Activated CD4-positive, alpha-beta T cell treated with anti-CD3 and anti-CD28 coated beads, Interleukin-2, amount 50 U/mL, for 24 hours (primary cell): ENCODE measurements around the gene MFAP4.

Experiments used
- DNase-seq, 2 donors: peaks; one replicate each; pipeline ENCODE4 v3.0.0-alpha.2; 2020; ENCODE audit warnings: low read depth in 1 of 2, low spot score in 1 of 2

MFAP4 gene

DNA sequence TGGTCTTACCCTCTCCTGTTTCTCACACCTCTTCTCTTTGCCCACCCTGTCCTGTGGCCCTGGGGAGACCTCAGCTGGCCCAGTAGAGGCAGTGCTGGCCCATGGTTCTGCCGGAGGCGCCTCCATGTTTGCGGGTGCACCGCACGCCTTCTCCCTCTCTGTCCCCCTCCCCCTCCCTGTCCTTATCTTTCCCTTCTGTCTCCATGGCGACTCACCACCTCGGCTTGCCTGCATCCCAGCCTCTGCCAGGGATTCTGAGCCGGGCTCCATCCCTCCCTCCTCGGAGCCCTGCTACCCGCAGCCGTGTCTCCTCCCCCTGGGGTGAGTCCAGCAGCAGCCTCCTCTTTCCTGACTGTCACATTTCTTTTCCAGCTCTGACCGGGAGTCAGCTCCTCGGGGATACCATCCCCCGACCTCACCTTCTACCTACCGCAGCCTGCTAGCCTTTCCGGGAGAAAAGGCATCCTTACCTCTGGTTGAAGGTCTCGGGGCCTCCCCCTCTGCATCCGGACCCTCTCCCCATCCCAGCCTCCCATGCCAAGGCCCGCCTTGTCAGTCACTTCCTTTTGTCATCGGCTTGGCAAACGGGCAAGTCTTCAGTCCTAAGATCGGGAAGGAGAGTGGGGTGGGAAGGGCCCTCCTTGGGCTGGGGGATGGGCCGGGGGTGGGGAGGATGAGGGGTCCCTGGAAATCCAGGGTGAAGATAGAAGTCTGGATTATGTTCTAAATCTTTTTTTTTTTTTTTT, 24.1 kb upstream of the MFAP4 start, which contains the start of gene RNF112:
Gene RNF112 (plus strand): TSS at position 358 of the 746 bp plus-strand sequence. CDS start 177 bp downstream, at position 535.
- DNase-seq: no peak

DNA sequence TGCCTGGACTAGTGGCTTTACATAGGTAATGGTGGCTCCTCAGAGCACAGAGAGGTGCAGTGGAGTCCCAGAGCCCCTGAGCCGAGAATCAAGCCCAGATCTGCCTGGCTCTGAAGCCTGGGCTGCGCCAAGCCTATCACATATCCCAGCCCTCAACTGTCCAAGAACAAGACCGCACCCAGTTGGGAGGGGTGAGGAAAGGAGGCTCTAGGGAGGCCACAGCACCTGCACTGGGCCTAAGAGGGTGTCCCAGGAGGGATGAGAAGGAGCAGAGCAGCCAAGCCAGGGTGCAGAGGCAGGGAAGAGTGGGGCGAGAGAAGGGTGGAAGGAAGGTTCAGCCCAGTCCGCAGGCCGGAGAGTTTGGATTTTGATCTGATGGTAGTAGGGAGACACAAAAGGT, 23.1 kb upstream of the MFAP4 start:
- DNase-seq: no peak

DNA sequence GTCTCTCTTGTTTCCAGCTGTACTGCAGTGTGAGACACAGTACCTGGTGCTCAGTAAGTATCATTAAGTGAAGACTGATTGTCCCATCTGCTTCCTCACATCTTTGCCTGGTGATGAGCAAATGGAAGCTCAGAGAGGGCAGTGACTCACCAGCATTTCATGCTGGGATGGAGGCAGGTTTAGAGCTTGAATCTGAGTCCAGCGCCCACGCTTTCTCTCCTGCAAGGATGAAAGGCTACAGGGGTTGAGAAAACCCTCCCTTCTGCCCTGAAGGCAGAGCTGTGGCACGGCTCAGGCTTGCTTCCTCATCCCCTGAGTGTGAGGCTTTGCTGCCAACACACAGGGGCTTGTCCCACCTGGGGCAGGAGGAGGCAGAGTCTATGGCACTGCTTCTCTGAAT, 22.5 kb upstream of the MFAP4 start:
- DNase-seq: no peak

DNA sequence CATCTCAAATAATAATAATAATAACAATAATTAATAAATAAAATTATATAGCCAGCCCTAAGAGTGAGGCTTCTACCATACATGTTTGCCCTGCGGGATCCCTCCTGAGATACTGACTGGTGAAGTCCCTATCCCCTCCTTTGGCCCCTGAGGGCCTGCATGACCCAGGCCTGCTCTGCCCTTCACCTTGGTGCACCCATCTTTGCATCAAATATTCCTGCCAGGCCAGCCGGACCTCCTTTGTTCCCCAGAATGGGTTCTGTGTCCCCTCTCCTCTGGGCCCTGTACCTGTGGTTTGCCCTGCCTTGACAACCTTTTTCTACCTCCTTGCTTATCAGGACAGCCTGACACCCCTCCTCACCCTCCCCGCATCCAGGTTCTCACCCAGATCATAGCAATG, 22.1 kb upstream of the MFAP4 start:
- no peak for DNase-seq

DNA sequence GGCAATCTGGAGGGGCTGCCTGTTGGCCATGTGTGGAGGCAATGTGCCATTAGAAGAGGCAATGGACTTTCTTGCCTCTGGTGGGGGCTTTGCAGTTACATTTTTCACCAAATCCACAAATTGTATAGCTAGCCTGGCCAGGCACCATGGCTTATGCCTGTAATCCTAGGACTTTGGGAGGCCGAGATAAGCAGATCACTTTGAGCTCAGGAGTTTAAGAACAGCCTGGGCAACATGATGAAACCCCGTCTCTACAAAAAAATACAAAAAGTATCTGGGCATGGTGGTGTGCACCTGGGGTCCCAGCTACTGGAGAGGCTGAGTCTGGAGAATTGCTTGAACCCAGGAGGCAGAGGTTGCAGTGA, 21.3 kb upstream of the MFAP4 start:
- no peak for DNase-seq

DNA sequence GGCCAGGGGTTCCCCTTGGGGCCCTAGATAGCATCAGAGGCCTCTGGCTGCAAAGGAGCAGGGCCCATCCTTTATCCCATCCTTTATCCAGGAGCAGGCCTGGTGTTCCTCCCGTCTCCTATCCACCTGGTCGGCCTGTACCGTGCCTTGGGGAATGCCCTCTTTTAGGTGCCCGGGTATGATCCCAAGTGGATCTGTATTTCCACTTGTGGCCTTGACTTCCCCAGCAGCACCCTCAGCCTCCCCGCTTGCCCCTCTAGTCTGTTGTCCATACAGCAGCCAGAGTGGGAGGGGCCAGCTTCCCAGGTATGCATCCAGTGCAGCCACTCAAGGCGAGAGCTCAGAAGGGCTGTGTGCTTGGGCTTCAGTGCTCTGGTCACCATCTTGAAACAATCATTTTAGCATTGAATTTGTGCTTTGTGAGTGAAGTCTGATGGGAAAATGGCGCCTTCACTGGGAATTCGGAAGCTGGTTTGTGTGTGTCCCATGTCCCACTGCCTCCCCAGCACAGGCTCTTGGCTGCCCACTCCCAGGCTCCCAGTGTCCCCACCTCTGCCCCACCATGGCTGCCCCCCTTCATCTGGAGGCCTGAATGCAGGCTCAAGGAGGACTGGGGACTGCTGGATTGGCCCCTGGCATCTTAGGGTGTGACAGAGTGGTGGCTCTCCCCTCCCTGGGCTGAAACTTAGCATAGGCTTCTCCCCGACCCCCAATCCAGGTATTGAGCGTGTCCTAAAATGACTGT, 20.8 kb upstream of the MFAP4 start:
- DNase-seq: no peak

DNA sequence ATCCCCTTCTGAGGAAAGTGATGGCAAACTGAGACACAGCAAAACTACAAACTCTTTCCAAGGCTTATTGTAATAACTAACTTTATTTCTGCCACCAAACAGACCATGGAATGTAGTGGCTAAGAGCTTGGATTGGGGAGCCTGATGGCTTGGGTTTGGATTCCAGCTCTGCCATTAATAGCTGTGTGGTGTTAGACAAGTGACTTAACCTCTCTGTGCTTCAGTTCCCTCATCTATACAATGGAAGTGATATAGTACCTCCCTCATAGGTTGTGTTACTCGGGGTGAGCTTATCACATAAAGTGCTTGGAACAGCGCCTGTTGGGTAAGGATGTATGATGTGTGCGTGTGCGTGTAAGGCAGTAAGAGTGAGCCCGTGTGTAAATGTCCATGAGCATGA, 18.1 kb upstream of the MFAP4 start:
- DNase-seq: no peak

DNA sequence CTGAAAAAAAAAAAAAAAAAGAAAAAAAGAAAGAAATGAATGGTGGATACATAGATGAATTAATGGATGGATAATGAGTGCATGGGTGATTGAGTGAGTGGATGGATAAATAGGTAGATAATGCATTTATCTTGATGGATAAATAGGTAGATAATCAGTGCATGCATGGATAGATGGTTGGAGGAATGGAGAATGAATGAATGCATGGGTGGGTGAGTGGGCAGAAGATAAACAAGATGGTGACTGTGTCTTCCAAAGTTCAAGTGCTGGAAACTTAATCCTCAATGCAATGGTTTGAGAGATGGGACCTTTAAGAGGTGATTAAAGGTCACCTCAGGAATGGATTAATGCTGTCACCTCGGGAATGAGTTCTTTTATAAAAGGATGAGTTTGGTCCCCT, 17.3 kb upstream of the MFAP4 start:
- no peak for DNase-seq

DNA sequence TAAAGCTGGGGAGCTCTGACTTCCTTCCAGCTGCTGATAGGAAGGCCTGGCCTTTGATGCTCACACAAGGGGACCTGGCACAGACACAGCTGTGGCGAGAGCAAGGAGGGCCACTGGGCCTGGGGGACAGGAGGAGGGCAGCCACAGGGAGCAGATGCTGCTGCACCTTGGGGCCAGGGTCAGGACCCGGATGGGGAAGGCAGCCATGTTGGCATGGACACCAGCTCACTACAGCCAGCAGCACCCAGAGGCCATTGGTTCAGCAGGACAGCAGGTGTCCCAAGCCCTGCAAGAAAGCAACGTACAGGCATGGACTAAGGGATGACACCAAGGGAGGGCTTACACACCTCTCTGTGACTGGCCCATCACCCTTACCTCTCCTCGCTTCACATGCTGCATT, 16.0 kb upstream of the MFAP4 start:
- no peak for DNase-seq

DNA sequence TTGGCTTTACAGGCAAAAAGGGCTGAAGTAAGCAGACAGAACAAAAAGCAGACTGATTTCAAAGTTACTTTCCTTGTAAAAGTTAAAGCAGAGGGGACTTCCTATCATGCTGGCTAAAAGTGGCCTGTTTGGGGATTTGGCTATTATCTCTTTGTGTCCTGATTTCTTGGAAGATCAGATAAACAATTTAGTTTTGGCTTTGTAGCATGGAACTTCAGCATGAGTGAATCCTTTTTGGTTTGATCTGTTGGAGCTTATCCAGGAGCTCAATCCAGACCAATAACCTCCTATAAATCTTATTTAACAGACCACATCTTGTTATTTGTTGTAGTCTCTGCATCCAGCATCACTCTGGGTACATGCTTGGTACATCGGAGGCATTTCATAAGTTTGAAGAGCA, 15.2 kb upstream of the MFAP4 start:
- no peak for DNase-seq

DNA sequence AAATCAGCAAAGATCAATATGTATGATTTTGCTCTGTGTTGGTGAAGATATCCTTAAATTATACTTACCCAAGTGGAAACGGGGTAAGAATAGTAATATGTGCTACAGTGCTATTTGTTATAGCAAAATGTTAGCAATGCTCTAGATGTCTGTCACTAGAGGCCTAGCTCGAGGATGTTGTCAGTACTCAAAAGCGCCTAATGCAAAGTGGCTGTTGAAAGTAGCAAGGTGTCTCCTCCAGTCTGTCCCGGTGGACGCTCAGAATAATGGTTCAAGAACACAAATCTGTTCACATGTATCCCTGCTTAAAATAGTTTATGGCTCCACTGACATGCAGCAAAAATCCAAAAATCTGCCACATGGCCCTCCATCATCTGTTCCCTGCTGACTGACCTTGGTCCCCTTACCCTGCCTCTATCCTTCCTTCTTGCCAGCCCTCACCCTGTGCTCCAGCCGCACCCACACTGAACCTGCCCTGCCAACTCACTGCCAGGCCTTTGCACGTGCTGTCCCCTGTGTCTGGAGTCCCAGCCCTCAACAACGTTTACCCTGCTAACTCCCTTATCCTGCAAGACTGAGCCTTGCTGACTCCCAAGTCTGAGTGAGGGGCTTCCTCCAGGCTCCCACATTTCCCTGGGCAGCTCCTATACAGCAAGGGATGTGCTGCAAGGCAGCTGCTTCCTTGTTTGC, 14.5 kb upstream of the MFAP4 start:
- no peak for DNase-seq

DNA sequence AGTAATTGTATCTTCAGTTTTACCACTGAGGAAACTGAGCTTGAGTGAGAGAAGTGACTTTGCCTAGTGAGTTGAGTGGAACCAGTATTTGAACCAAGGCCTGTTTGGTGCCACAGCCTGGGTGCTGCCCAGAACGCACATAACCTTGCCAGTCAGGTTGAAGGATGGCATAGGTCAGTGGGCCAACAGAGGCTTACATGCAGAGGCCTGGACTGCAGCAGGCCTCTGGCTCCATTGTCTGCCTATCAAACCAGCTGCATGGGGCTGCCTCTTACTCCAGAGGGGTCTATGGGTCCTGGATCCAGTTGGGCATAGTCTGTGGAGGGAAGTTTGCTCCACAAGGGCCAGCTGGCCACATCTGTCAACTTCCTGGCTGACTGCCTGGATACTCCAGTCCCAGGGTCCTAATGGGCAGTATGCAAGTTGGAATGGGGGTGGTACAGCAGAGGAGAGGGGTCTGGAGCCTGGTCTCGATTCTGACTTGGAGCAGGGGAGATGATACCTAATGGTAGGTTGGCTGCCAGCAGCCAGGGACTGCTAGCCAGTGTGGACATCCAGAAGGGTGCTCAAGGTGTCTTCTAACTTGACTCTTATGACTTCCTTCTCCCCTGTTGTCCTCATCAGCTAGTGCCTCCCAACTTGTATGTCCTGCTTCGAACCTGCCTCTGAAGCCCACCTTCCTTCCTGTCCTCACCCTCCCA, 12.9 kb upstream of the MFAP4 start:
- DNase-seq: no peak

DNA sequence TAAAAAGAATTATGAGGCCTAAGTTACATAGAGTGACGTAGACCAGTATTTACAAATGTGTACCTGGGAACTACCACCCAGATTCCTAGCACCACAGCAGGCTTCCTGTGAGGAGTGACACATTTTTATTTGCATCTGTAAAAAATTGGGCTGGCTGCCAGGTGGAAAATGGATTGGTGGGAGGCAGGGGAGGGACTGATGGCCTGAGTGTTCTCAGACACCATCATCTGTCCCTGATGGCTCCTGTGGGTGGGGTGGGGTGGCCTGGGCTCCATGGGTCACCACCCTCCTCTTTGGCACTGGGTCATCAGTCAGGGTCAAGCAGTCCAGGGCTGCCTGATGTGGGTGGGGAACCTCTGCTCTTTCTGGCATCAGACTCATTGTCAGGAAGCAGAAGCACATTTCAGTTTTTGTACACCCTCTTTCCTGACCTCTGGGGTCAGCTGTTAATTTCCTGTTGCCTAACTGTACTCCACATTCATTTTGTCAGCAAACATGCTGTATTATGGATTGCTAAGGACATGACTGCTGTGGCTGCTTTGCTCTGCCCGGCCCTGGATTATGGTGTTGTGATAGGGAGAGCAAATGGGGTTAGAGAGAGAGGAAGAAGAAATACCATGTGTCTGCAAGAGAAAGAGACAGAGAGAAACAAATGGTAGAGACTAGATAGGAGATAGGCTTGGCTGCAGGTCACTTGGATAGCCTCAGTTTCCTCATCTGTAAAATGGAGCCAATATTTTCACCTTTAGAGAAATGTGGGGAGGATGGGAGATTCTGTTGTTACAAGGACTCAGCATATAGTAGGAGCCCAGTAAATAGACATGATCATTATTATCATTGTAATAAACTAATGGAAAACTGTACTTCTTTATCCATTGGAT, 11.6 kb upstream of the MFAP4 start:
- no peak for DNase-seq

DNA sequence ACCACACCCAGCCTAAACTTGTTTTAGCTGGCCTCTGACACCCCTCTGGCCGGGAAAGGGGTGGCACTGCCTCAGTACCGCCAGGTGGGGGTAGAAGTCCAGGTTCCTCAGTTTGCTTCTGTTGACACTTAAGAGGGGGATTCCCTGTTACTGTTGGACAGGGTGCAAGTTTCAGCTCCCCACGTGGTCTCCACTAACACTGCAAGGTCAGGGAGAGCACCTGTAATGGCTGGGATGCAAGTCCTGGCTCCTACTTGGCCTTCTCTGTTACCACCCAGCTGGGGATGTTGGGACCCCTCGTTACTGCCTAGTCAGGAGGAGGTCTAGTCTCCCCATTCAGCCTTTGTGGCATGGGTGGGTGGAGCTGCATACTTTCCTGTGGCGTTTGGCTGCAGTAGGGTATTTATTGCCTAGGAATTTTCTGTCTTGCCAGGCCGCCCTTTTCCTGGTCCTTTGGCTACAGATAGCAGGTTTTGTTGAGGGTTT, 10.6 kb upstream of the MFAP4 start:
- DNase-seq: no peak

DNA sequence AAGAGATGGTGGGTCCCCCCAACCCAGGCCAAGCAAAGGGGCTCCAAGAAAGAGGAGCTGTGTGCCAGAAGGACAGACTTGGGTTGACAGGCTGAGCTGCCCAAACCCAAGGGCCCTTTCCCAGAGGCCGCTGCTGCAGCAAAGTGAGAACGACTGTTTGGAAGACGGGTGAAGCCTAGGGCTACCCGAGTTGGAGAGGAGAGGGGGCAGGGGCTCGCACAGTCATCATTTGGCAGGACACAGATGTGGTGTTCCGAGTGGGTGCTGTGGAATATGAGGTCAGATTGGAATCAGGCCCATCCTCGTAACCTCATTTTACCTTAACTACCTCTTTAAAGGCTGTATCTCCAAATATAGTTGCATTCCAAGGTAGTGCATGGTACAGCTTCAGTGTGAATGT, 5.3 kb upstream of the MFAP4 start:
- DNase-seq: no peak

DNA sequence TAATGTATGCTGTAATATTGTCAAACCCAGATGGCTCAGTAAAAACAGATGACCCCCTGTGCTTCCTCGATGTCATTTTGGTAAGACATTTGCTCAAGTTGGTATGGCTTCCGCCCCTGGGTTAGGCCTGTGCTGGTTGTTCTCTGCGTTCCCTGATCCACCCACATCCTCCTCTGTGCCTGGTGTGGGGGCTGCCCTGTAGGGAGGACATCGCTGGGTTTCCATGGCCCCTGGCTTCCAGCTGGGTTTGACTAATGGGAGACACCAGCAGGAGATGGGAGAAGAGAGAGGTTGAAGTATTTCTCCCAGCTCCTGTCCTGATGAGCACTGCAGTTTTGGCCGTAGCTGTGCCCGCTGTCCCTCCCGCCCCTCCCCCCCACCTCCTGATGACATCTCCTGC, 4.4 kb upstream of the MFAP4 start:
- DNase-seq: no peak

DNA sequence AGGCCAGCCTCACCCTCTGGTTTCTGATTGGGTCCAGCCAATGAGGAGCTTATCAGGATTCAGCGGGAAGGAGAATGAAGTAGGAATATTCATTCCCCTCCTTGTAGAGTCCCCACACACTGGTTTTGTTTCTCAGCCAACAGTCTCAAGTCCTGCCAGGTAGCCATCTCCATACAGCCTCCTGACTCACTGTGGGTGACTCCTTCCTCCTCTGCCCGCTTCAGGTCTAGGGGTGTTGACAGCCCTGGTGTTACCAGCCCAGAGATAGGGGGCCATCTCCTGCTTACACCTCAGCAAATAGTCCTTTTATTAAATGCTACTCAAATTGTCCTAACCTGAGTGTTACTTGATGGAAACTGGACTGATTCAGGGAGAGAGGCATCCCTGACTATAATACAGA, 4.0 kb upstream of the MFAP4 start:
- DNase-seq: no peak

DNA sequence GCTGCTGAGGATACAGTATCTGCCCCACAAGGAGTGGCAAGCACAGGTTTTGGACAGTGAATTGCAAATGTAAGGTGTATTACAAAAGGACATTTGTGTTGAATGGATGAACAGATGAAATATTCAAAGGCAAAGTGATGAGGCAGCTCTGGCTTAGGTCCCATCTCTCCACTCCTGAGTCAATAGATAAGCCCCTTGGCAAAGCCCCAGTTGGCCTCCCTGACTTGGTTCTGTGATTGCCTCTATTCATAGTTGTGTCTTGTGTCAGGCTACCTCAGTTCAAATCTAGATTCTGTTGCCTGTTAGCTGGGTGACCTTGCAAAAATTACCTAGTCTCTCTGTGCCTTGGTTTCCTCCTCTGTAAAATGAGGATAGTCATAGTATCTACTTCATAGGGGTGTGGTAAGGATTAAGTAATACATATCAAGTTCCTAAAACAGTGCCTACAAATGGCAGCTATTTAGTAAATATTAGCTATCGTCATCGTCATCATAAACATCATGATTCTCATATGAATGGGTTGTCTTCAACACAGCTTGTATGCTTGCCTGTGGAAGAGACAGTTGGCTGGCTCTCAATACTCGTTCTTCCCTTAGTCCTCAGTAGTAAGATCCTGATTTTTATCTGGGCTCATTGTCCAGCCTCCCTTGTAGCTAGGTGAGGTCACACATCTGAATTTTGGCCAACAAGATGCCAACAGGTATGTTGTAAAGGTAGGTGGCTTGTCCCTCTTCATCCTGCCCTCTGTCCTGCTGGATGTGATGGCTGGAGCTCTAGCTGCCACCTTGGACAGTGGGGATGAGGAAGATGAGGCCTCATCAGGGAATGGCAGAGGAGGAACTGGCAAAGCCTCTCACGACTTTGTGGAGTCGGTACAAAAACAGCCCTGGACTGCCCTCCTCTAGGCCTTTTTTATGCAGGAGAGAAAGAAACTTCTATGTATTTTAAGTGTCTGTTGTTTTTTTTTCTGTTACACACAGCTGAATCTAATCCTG, 2.1 kb upstream of the MFAP4 start:
- DNase-seq: no peak

DNA sequence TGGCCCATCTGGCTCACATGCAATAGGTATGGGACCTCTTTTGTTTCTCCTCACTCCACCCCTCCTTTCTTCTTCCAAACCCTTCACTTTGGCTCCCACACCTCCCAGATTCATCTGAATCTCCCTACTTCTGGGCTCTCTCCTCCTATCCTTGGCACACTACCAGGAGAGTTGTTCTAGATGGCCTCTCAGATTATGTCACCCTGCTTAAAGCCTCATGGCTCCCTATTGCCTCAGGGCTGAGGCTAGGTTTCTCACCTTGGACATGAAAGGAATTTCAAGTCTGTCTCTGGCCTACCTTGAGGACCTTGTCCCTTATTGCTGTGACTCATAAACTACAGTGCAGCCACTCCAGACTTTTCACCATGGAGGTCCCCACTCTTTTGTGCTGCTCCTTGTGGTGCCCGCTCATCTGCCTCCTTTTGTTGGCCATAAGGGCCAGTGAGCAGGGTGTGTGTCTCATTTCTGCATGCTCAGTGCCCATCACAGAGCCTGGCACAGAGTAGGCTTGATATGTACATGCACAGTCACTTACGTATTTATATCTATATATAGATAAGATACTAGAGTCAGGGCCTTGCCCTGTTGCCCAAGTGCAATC, 1.0 kb upstream of the MFAP4 start:
- DNase-seq: no peak
